MV-4-11 (cell line): Measurements from ENCODE around the gene MAP6.

Experiments used
- DNase-seq: peaks from one replicate; lab custom pipeline; 2025; lab: John Stamatoyannopoulos, UW

MAP6 gene

DNA sequence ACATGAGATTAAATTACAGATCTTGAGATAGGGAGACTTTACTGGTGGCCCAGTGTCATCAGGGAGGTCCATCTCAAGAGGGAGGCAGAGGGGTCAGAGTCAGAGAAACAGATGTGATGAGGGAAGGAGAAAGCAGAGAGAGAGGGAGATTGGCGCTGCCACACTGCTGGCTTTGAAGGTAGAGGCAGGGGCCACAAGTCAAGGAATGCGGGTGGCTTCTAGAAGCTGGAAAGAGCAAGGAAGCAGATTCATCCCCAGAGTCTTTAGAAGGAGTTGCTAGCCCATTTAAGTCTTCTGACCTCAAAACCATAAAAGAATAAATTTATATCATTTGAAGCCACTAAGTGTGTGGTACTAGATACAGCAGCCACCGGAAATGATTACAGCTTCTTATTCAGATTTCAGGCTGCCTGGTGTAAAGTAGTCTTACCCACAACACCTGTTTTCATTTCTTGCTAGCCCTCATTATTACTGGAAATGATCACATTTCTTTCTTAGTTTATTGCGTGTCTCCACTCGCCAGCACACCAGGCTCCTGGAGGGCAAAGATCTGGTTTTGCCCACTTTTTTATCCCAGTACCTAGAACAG lies 119.4 kb downstream of the MAP6 start:
- no peak for DNase-seq

DNA sequence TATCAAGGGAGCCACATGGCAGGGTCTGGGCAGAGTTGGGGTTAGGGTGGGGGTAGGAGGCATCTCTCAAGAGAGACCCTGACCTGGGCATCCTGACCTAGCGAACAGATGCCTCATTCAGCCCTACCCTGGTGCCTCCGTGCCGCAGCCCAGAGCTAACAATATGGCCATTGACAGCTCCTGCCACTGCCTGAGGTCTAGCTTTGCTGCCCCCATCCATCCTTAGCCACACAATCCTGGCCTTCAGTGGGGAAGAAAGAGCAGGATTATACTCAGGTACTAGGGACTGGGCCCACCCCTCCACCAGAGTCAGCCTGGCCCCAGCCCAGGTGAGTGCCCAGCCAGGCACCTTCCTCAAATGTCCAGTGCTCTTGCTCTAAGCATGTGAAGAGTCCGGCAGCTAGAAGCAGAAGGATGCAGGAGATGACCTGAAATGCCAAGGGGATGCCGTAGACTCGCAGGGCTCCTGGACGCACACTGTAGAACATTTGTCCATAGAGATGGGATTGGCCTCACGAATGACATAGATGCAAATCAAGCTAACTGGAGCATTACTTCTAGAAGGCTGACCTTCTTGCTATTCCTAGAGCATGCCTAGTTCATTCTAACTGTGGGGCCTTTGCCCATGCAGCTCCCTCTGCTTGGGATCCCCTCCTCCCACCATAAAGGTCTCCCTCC lies 120.1 kb downstream of the MAP6 start:
- no peak for DNase-seq

- DNase-seq, result no peak
Observed at GRCh38 chr11:75547617-75548058, 121.2 kb downstream of the MAP6 start.

DNA sequence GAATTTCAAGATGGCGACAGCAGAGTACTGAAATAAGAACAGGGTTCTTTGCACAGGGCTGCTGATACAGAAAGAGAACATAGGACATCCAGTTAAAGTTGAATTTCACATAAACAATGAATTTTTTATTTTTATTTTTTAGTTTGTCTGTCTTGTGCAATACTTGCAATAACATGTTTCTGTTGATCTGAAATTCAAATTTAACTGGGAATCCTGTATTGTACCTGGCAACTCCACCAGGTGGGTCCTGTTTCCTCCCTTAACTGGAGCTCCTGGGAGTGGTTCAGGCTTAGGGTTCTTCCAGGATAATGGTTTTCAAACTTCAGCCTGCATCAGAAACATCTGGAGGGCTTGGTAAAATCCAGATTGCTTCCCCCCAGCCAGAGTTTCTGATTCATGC lies 121.7 kb downstream of the MAP6 start:
- DNase-seq, result no peak

- no peak for DNase-seq
Observed at GRCh38 chr11:75543806-75544205, 125.0 kb downstream of the MAP6 start.

GRCh38 chr11:75542088-75542438 lies 126.8 kb downstream of the MAP6 start:
- DNase-seq, result no peak

DNA sequence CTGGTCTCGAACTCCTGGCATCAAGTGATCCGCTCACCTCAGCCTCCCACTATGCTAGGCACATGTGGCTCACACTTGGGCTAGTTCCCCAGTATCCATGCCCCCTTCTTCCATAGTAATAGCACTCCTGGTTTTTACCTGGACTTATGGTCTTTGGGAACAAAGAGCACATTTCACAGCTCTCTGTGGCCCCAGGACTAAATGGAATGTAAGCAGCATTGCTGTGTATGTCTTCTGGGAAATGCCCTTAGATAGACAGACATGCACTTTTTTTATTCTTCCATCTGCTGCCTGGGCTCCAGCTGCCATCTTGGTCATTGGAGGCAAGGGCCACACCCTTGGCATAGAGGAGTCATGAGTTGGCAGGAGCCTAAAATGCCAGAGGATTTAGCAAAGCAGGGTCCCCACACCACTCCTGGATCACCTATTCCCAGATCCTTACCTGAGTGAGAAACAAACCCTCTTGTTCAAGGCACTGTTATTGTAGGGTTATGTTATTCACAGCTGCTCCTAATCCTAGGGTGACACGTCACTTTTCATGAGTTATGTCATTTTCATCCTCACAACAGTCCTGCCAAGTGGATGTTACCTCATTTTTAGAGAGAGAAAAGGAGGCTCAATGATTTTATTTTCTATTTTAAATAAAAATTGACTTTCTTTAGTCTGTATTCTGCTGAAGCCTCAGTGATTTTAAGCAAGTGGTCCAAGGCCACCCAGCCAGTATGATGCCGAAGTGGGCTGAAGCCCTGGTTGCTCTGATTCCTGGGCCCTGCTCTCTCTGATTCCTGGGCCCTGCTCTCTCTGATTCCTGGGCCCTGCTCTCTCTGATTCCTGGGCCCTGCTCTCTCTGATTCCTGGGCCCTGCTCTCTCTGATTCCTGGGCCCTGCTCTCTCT lies 127.4 kb downstream of the MAP6 start:
- DNase-seq, result no peak

GRCh38 chr11:75539459-75540334 lies 129.1 kb downstream of the MAP6 start:
- DNase-seq, result no peak

GRCh38 chr11:75538150-75538942 lies 130.5 kb downstream of the MAP6 start:
- no peak for DNase-seq

DNA sequence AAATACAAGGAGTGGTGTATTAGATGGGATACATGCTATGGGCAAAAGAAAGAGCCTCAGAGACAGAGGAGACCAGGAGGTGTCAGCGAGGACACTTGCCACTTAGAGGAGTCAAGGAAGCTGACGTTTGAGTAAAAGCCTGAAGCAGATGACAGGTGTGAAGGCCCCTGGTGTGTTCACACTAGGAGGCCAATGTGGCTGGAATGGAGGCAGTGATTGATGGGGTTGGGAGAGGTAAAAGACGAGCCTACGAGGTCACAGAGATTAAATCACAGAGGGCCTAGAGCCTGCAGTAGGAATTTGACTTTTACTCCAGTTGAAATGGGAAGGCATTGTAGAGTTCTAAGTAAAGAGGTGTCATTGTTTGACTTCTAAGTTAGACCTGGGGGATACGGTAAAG lies 131.1 kb downstream of the MAP6 start:
- DNase-seq, result no peak
